SK-N-SH treated with all-trans-retinoic acid at 6 μM for 48 hours (cell line): ENCODE measurements around the gene CELSR2.

Source experiments
- ATAC-seq: fragments of 200-7000 bp; cut with Tn5 transposase; 3 replicates; pipeline ENCODE4 v1.9.1; 2020; ENCODE audit warnings: mild to moderate bottlenecking, moderate library complexity
- BACH2 ChIP-seq: fragments of 250-450 bp; sonication (Bioruptor Pico); IDR thresholded peaks from 2 replicates; pipeline ENCODE4 v1.9.0; 2021; ENCODE audit warnings: mild to moderate bottlenecking, borderline replicate concordance
- CREB5 ChIP-seq: fragments of 250-450 bp; sonication (Bioruptor Pico); IDR thresholded peaks from 2 replicates; pipeline ENCODE4 v1.5.1; 2020; ENCODE audit warnings: low read depth, mild to moderate bottlenecking, moderate library complexity
- CSDC2 ChIP-seq: fragments of 250-450 bp; sonication (Bioruptor Pico); IDR thresholded peaks from 2 replicates; pipeline ENCODE4 v1.5.0; 2020; ENCODE audit warnings: mild to moderate bottlenecking, moderate library complexity
- ESRRG ChIP-seq: fragments of 250-450 bp; sonication (Bioruptor Pico); IDR thresholded peaks from 2 replicates; pipeline ENCODE4 v1.6.1; 2021; ENCODE audit warnings: mild to moderate bottlenecking
- GLIS3 ChIP-seq: fragments of 250-450 bp; sonication (Bioruptor Pico); IDR thresholded peaks from 2 replicates; pipeline ENCODE4 v1.5.0; 2020; ENCODE audit warnings: mild to moderate bottlenecking, moderate library complexity
- ISL1 ChIP-seq: fragments of 250-450 bp; sonication (Bioruptor Pico); IDR thresholded peaks from 2 replicates; pipeline ENCODE4 v2.1.2; 2022; ENCODE audit warnings: mild to moderate bottlenecking, moderate library complexity
- OSR1 ChIP-seq: fragments of 250-450 bp; sonication (Bioruptor Pico); IDR thresholded peaks from 2 replicates; pipeline ENCODE4 v1.8.0; 2022; ENCODE audit warnings: moderate library complexity, mild to moderate bottlenecking, inconsistent platforms
- PATZ1 ChIP-seq: fragments of 250-450 bp; sonication (Bioruptor Pico); IDR thresholded peaks from 2 replicates; pipeline ENCODE4 v1.8.0; 2020; ENCODE audit warnings: mild to moderate bottlenecking, moderate library complexity, borderline replicate concordance
- POU6F1 ChIP-seq: fragments of 250-450 bp; sonication (Bioruptor Pico); IDR thresholded peaks from 2 replicates; pipeline ENCODE4 v1.8.0; 2021; ENCODE audit warnings: low read depth, mild to moderate bottlenecking, moderate library complexity, borderline replicate concordance
- PPARA ChIP-seq: fragments of 250-450 bp; sonication (Bioruptor Pico); IDR thresholded peaks from 2 replicates; pipeline ENCODE4 v1.5.0; 2020; ENCODE audit warnings: mild to moderate bottlenecking, borderline replicate concordance
- RARB ChIP-seq: fragments of 250-450 bp; sonication (Bioruptor Pico); IDR thresholded peaks from 2 replicates; pipeline ENCODE4 v1.8.0; 2021; ENCODE audit warnings: mild to moderate bottlenecking, moderate library complexity
- SNAI2 ChIP-seq: fragments of 250-450 bp; sonication (Bioruptor Pico); IDR thresholded peaks from 2 replicates; pipeline ENCODE4 v1.5.0; 2020; ENCODE audit warnings: mild to moderate bottlenecking, moderate library complexity
- TCF4 ChIP-seq: fragments of 250-450 bp; sonication (Bioruptor Pico); IDR thresholded peaks from 2 replicates; pipeline ENCODE4 v1.8.0; 2021; ENCODE audit warnings: mild to moderate bottlenecking, moderate library complexity, borderline replicate concordance
- TOX ChIP-seq: fragments of 250-450 bp; sonication (Bioruptor Pico); IDR thresholded peaks from 2 replicates; pipeline ENCODE4 v1.8.0; 2021; ENCODE audit warnings: mild to moderate bottlenecking, moderate library complexity, borderline replicate concordance
- TSHZ2 ChIP-seq: fragments of 250-450 bp; sonication (Bioruptor Pico); IDR thresholded peaks from 2 replicates; pipeline ENCODE4 v1.5.0; 2020; ENCODE audit warnings: mild to moderate bottlenecking, moderate library complexity
- ZC3H10 ChIP-seq: fragments of 250-450 bp; sonication (Bioruptor Pico); IDR thresholded peaks from 2 replicates; pipeline ENCODE4 v1.5.1; 2021; ENCODE audit warnings: mild to moderate bottlenecking, moderate library complexity
- ZFP3 ChIP-seq: fragments of 250-450 bp; sonication (Bioruptor Pico); IDR thresholded peaks from 2 replicates; pipeline ENCODE4 v1.5.0; 2020; ENCODE audit warnings: mild to moderate bottlenecking, moderate library complexity
- ZFP30 ChIP-seq: fragments of 450-650 bp; formaldehyde crosslinking; IDR thresholded peaks from 2 replicates; pipeline ENCODE4 v1.5.0; 2022; ENCODE audit warnings: mild to moderate bottlenecking, moderate library complexity
- ZNF565 ChIP-seq: fragments of 450-650 bp; formaldehyde crosslinking; conservative IDR thresholded peaks from 2 replicates; pipeline ENCODE4 v1.5.0; 2020; ENCODE audit warnings: low read depth, mild to moderate bottlenecking, moderate library complexity
- ZNF70 ChIP-seq: fragments of 450-650 bp; formaldehyde crosslinking; IDR thresholded peaks from 2 replicates; pipeline ENCODE4 v1.5.0; 2020; ENCODE audit warnings: mild to moderate bottlenecking, moderate library complexity

Gene CELSR2

GRCh38 chr1:109213824-109214693 lies 35.3 kb upstream of the CELSR2 start, which contains the start of gene SARS1 (continued):
- TF ChIP-seq TSHZ2 (CRISPR knock-in tag): no peak
- TF ChIP-seq GLIS3: no peak
- TF ChIP-seq, all 23 proteins: peak for 0

- TF ChIP-seq BACH2: no peak
- TF ChIP-seq OSR1: no peak
- 0 out of 2 replicates have a peak, but pooled peaks have one; percentile 20 for TF ChIP-seq TSHZ2 (CRISPR knock-in tag)
- TF ChIP-seq RARB (CRISPR knock-in tag): no peak
- no peak for TF ChIP-seq ZC3H10
- no peak for TF ChIP-seq GLIS3
- ATAC-seq: peak; percentile 58
Measured at GRCh38 chr1:109214695-109215623, 34.4 kb upstream of the CELSR2 start.

- ATAC-seq: no peak
- TF ChIP-seq ZFP30 (CRISPR knock-in tag) (no peak), TSHZ2 (CRISPR knock-in tag) (no peak), TOX (CRISPR knock-in tag) (no peak), ESRRG (CRISPR knock-in tag) (no peak), GLIS3 (no peak), OSR1 (no peak), CREB5 (CRISPR knock-in tag) (no peak), ZFP3 (no peak), PATZ1 (CRISPR knock-in tag) (no peak), ZNF70 (CRISPR knock-in tag) (no peak), POU6F1 (CRISPR knock-in tag) (no peak), BACH2 (no peak), ISL1 (no peak), SNAI2 (CRISPR knock-in tag) (no peak), TCF4 (CRISPR knock-in tag) (no peak), PPARA (CRISPR knock-in tag) (no peak), CSDC2 (CRISPR knock-in tag) (no peak), ZNF565 (no peak), RARB (CRISPR knock-in tag) (no peak)
Measured at GRCh38 chr1:109216662-109217061, 32.7 kb upstream of the CELSR2 start.
